ENCODE results near the gene PRR13. TPM values are rescaled to one million over a fixed set of nuclear protein-coding genes. Genes with fewer than 3 reads are reported as not detected.

Gene PRR13
- total and polyA plus RNA-seq, 7 donors = 46.7 to 955 (median 68.1) TPM

DNA sequence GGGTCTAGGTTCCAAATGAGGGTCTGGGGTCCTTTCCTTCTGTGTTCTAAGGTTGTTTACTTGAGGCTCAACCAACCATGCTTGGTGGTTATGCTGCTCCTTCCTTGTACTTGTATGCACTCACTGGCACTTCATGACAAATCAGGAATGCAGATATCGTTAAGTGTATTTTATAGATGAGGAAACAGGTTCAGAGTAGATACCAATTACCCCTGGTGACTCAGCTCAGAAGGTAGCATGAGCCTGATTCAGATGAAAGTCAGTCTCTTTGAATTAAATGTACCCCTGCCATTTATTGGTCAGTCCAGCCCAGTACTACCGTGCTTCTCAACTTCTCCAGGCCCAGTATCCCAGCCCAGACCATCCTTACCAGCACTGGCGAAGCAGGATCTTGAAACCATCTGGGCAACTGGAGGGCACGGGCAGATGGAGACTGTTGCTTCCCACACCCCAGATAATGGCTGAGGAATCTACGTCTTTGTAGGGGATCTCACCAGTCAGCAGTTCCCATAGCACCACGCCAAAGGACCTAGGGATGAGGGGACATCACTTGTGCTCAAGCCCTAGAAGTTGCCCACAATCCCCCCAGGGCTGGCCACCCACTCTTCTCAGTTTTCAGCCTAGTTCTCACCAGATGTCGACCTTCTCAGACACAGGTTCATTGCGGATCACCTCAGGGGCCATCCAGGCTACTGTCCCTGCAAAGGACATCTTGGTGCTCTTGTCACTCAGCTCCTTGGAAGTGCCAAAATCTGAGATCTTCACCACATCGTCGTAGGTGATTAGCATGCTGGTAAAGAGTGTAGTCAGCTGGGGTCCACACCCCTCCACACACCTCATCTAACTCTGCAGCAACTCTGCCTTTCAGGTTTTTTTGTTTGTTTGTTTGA is 43.4 kb downstream of the PRR13 start:
- Histone ChIP-seq H3K27ac (no peak overlapping the region), H3K9me3 (no peaks in the 10 kb centered on the region), H3K27me3 (no peaks in the 10 kb centered on the region), H3K4me1 (peaks cover 0 to 6% (median 0%) of the 10 kb centered on the region in 4 donors), H3K36me3 (peaks cover 3 to 82% (median 41%) of the 10 kb centered on the region in 4 donors), H3K4me3 (no peak overlapping the region)
- intact Hi-C loops (cut with DNase I) = no loop called here
- peak in 1 of 4 donors; percentile 33 for TF ChIP-seq POLR2AphosphoS5 (IDR thresholded peaks at IDR 0.05)
- no peak for TF ChIP-seq EP300 (IDR thresholded peaks at IDR 0.05)
- peak; percentile 61 for DNase-seq
- 85 to 89% methylated on average over 10 of the region's 10 CpGs for WGBS, 2 donors

GRCh38 chr12:53485955-53486735 is 44.6 kb downstream of the PRR13 start:
- Histone ChIP-seq H3K27ac (no peak overlapping the region), H3K4me1 (peaks cover 0 to 6% (median 0%) of the 10 kb centered on the region in 4 donors), H3K4me3 (no peak overlapping the region), H3K36me3 (peaks cover 0 to 70% (median 32%) of the 10 kb centered on the region in 4 donors), H3K27me3 (no peaks in the 10 kb centered on the region), H3K9me3 (no peaks in the 10 kb centered on the region)
- intact Hi-C loops (cut with DNase I) = no loop called here
- DNase-seq = peak; percentile 62
- 96 to 98% methylated on average over 10 of the region's 10 CpGs for WGBS, 2 donors
- TF ChIP-seq POLR2A (IDR thresholded peaks at IDR 0.05) (no peak), EP300 (IDR thresholded peaks at IDR 0.05) (no peak), CTCF (IDR thresholded peaks at IDR 0.05) (no peak), POLR2AphosphoS5 (IDR thresholded peaks at IDR 0.05) (peak in 2 of 4 donors; percentile 36 to 41)

GRCh38 chr12:53486736-53487487 is 45.4 kb downstream of the PRR13 start:
- no peak overlapping the region for H3K27ac ChIP-seq
- WGBS, 2 donors = 88 to 89% methylated on average over 17 of the region's 17 CpGs
- H3K36me3 ChIP-seq = peaks cover 0 to 63% (median 27%) of the 10 kb centered on the region in 4 donors
- peaks cover 0 to 7% (median 2%) of the 10 kb centered on the region in 4 donors for H3K4me1 ChIP-seq
- H3K9me3 ChIP-seq = no peaks in the 10 kb centered on the region
- intact Hi-C loops (cut with DNase I) = no loop called here
- TF ChIP-seq EP300 (IDR thresholded peaks at IDR 0.05) = no peak
- no peak for TF ChIP-seq POLR2A (IDR thresholded peaks at IDR 0.05)
- TF ChIP-seq POLR2AphosphoS5 (IDR thresholded peaks at IDR 0.05) = peak in 3 of 4 donors; percentile 1 to 39 (median 33)
- no peaks in the 10 kb centered on the region for H3K27me3 ChIP-seq
- no peak overlapping the region for H3K4me3 ChIP-seq
- DNase-seq = peak; percentile 62

GRCh38 chr12:53489242-53489864 is 47.8 kb downstream of the PRR13 start:
- no peaks in the 10 kb centered on the region for H3K27me3 ChIP-seq
- DNase-seq = peak; percentile 40
- H3K27ac ChIP-seq = no peak overlapping the region
- no peak for TF ChIP-seq EP300 (IDR thresholded peaks at IDR 0.05)
- no peak for TF ChIP-seq CTCF (IDR thresholded peaks at IDR 0.05)
- TF ChIP-seq POLR2A (IDR thresholded peaks at IDR 0.05) = no peak
- TF ChIP-seq POLR2AphosphoS5 (IDR thresholded peaks at IDR 0.05) = no peak
- H3K4me3 ChIP-seq = no peak overlapping the region
- H3K36me3 ChIP-seq = peaks cover 0 to 38% (median 16%) of the 10 kb centered on the region in 4 donors
- no peaks in the 10 kb centered on the region for H3K9me3 ChIP-seq
- intact Hi-C loops (cut with DNase I) = no loop called here
- 94 to 95% methylated on average over 5 of the region's 5 CpGs for WGBS, 2 donors
- peaks cover 0 to 24% (median 21%) of the 10 kb centered on the region in 4 donors for H3K4me1 ChIP-seq

GRCh38 chr12:53492188-53492587 is 50.7 kb downstream of the PRR13 start:
- Histone ChIP-seq H3K9me3 (no peaks in the 10 kb centered on the region), H3K27me3 (no peaks in the 10 kb centered on the region), H3K27ac (peak overlapping the region; percentile 81 to 91 (median 84)), H3K4me3 (peak overlapping the region; percentile 45 to 74 (median 64)), H3K4me1 (peaks cover 0 to 28% (median 22%) of the 10 kb centered on the region in 4 donors), H3K36me3 (peaks cover 0 to 10% (median 0%) of the 10 kb centered on the region in 4 donors)
- 66 to 83% methylated on average over 20 of the region's 20 CpGs for WGBS, 2 donors
- DNase-seq = peak; percentile 67
- no peak for TF ChIP-seq POLR2AphosphoS5 (IDR thresholded peaks at IDR 0.05)
- no peak for TF ChIP-seq CTCF (IDR thresholded peaks at IDR 0.05)
- TF ChIP-seq POLR2A (IDR thresholded peaks at IDR 0.05) = no peak
- TF ChIP-seq EP300 (IDR thresholded peaks at IDR 0.05) = no peak
- intact Hi-C loops (cut with DNase I) = loop anchor here (5.0 kb wide), 1 partner anchor 40 kb away; the partner anchor contains the start of gene PCBP2
